GM12878 (cell line): ENCODE results near the gene ASB14. TPM values are rescaled to one million over a fixed set of nuclear protein-coding genes. Genes with fewer than 3 reads are reported as not detected.
A peak's percentile ranks its signal among the peaks of the same experiment; 100 is the strongest.

Source experiments
- ATAC-seq: fragments of 200-7000 bp; cut with Tn5 transposase; 3 replicates; pipeline ENCODE4 v1.9.1; 2020; ENCODE audit warnings: mild to moderate bottlenecking, moderate library complexity
- BruUV-seq: library from RNA; stranded (reverse); fragments of 400-500 nt; replicated peaks from 2 replicates; lab custom pipeline; 2021; lab: Mats Ljungman, UMichigan
- CTCF ChIA-PET: fragments of 300-600 bp; sonication (Branson Sonifier 250); formaldehyde crosslinking; extraction: SDS; loops from one replicate; lab custom pipeline; 2021; ENCODE audit warnings: inconsistent platforms; lab: Yijun Ruan, JAX
- POLR2A ChIA-PET: fragments of 350-600 bp; formaldehyde crosslinking; extraction: SDS; loops from one replicate; lab custom pipeline; 2021; ENCODE audit warnings: inconsistent platforms; lab: Charles Lee
- RAD21 ChIA-PET: fragments of 300-600 bp; sonication (Branson Sonifier 250); formaldehyde crosslinking; loops from one replicate; lab custom pipeline; 2023; ENCODE audit warnings: antibody characterized with exemption; ENCODE audit not compliant: unreplicated experiment; lab: Charles Lee
- SMC1A ChIA-PET: fragments of 300-600 bp; sonication (Branson Sonifier 250); formaldehyde crosslinking; loops from one replicate; lab custom pipeline; 2023; ENCODE audit not compliant: unreplicated experiment, uncharacterized antibody; lab: Charles Lee
- DNase-seq: peaks from one replicate; pipeline ENCODE4 v3.0.0-alpha.2; 2011; ENCODE audit warnings: low read depth, low spot score
- FAIRE-seq: peaks from 3 replicates; lab custom pipeline; 2011; peaks lifted over from hg19 to GRCh38; lab: Jason Lieb, UNC
- H2AFZ ChIP-seq: 2 replicates; pipeline ENCODE4 v1.6.0; 2011; ENCODE audit warnings: low read depth, low read length, control low read depth; ENCODE audit not compliant: control insufficient read depth
- H3K27ac ChIP-seq: 2 replicates; pipeline ENCODE4 v1.5.1; 2011; ENCODE audit warnings: control low read depth; ENCODE audit not compliant: control insufficient read depth, insufficient read depth
- H3K27me3 ChIP-seq, 2 experiments: replicated peaks in 1 of 2; 2 replicates each; pipeline versions ENCODE4 v1.6.0 to v1.6.1; 2011; ENCODE audit warnings: low read length in 1 of 2; ENCODE audit not compliant: control insufficient read depth in 2 of 2, insufficient read depth in 2 of 2
- H3K36me3 ChIP-seq, 2 experiments: 2 replicates each; pipeline ENCODE4 v1.5.1; 2011; ENCODE audit warnings: low read length in 1 of 2; ENCODE audit not compliant: control insufficient read depth in 2 of 2, insufficient read depth in 2 of 2
- H3K4me1 ChIP-seq: 2 replicates; pipeline ENCODE4 v1.6.1; 2011; ENCODE audit warnings: mild to moderate bottlenecking, low read length, moderate library complexity, mixed read lengths; ENCODE audit not compliant: control insufficient read depth, insufficient read depth
- H3K4me2 ChIP-seq: 2 replicates; pipeline ENCODE4 v1.6.0; 2011; ENCODE audit warnings: control low read depth; ENCODE audit not compliant: control insufficient read depth, insufficient read depth
- H3K4me3 ChIP-seq: fragments of 200-600 bp; sonication (generic); 2 replicates; pipeline ENCODE4 v1.5.1; 2016
- H3K79me2 ChIP-seq: 2 replicates; pipeline ENCODE4 v1.6.0; 2011; ENCODE audit warnings: low read length; ENCODE audit not compliant: control insufficient read depth, insufficient read depth
- H3K9ac ChIP-seq: 2 replicates; pipeline ENCODE4 v1.8.0; 2011; ENCODE audit warnings: low read length, control low read depth, mixed read lengths; ENCODE audit not compliant: control insufficient read depth, insufficient read depth
- H3K9me3 ChIP-seq: replicated peaks from 3 replicates; pipeline ENCODE4 v1.5.1; 2011; ENCODE audit warnings: mild to moderate bottlenecking, low read length; ENCODE audit not compliant: control insufficient read depth, insufficient read depth
- H4K20me1 ChIP-seq: 2 replicates; pipeline ENCODE4 v1.6.0; 2011; ENCODE audit not compliant: control insufficient read depth, insufficient read depth
- BACH1 ChIP-seq: fragments of 450-650 bp; IDR thresholded peaks from 2 replicates; pipeline ENCODE4 v1.6.1; 2017; ENCODE audit warnings: mild to moderate bottlenecking, borderline replicate concordance
- CBX5 ChIP-seq: sonication (generic); IDR thresholded peaks from 2 replicates; pipeline ENCODE4 v1.6.1; 2016; ENCODE audit warnings: low read depth, moderate library complexity, mild to moderate bottlenecking, inconsistent platforms
- CEBPB ChIP-seq, 2 experiments: fragments of 150-350 bp in 1 of 2; IDR thresholded peaks; 2 replicates each; pipeline ENCODE4 v1.6.1; 2012 to 2014; ENCODE audit warnings: low read depth in 2 of 2, low read length in 2 of 2, borderline replicate concordance in 1 of 2, inconsistent platforms in 1 of 2
- CHD4 ChIP-seq: fragments of 200-600 bp; sonication (generic); IDR thresholded peaks from 2 replicates; pipeline ENCODE4 v1.6.1; 2016; ENCODE audit warnings: mild to moderate bottlenecking
- CUX1 ChIP-seq: IDR thresholded peaks from 2 replicates; pipeline ENCODE4 v1.6.1; 2012; ENCODE audit warnings: improper control_type of control experiment, low read depth, low read length; ENCODE audit not compliant: insufficient replicate concordance
- E2F8 ChIP-seq: fragments of 450-650 bp; IDR thresholded peaks from 2 replicates; pipeline ENCODE4 v1.6.1; 2018; ENCODE audit warnings: mild to moderate bottlenecking, low read depth, moderate library complexity; ENCODE audit not compliant: partially characterized antibody
- MTA2 ChIP-seq: fragments of 450-650 bp; IDR thresholded peaks from 2 replicates; pipeline ENCODE4 v1.6.1; 2016; ENCODE audit warnings: low read depth, mild to moderate bottlenecking, moderate library complexity
- NFYB ChIP-seq: IDR thresholded peaks from 2 replicates; pipeline ENCODE4 v1.6.1; 2011; ENCODE audit warnings: low read depth, mild to moderate bottlenecking, low read length, improper control_type of control experiment, moderate library complexity; ENCODE audit not compliant: insufficient read depth
- RAD21 ChIP-seq: IDR thresholded peaks from 2 replicates; pipeline ENCODE4 v1.6.1; 2011; ENCODE audit warnings: mild to moderate bottlenecking, low read depth, low read length, moderate library complexity; ENCODE audit not compliant: insufficient read depth
- SIX5 ChIP-seq: IDR thresholded peaks from 2 replicates; pipeline ENCODE4 v1.6.1; 2011; ENCODE audit warnings: mild to moderate bottlenecking, low read depth, low read length, moderate library complexity; ENCODE audit not compliant: severe bottlenecking
- SKIL ChIP-seq: fragments of 450-650 bp; IDR thresholded peaks from 2 replicates; pipeline ENCODE4 v1.6.1; 2017; ENCODE audit warnings: mild to moderate bottlenecking, low read depth, inconsistent platforms; ENCODE audit not compliant: poor library complexity, severe bottlenecking
- SMAD5 ChIP-seq: IDR thresholded peaks from 2 replicates; pipeline ENCODE4 v1.6.1; 2016; ENCODE audit warnings: antibody characterized with exemption, low read depth
- ZBED1 ChIP-seq: IDR thresholded peaks from 2 replicates; pipeline ENCODE4 v1.6.1; 2016; ENCODE audit warnings: borderline replicate concordance
- ZSCAN29 ChIP-seq: fragments of 450-650 bp; IDR thresholded peaks from 2 replicates; pipeline ENCODE4 v1.6.1; 2017; ENCODE audit warnings: mild to moderate bottlenecking, moderate library complexity
- WGBS: methylation state at CpG from one replicate; pipeline ENCODE4 v1.1.6; 2016; ENCODE audit warnings: low lambda C conversion rate; ENCODE audit not compliant: insufficient replicate concordance, insufficient coverage; ENCODE audit errors: missing lambda C conversion rate; 5-methylcytosine and 5-hydroxymethylcytosine counted together
- in situ Hi-C: fragments of 300-500 bp; cut with MboI; formaldehyde crosslinking; loops from 9 replicates; pipeline ENCODE4 v1.14.3; 2018; ENCODE audit warnings: mixed read lengths
- intact Hi-C: fragments of 100-400 bp; cut with micrococcal nuclease; formaldehyde crosslinking; loops from one replicate; pipeline ENCODE4 v1.14.2; 2022; ENCODE audit not compliant: unreplicated experiment
- polyA plus RNA-seq, 11 experiments: library from polyadenylated mRNA; depleted of rRNA in 4 of 11; unstranded in 6 of 11; stranded (reverse) in 5 of 11; fragments of >200 nt; fragmentation: Nextera tagmentation in 4 of 11; fragmentation: Illumina TruSeq in 1 of 11; extraction: Ambion mirVana in 4 of 11; extraction: Trizol in 1 of 11; gene quantifications; 1 replicate in 1 of 11; 2 replicates in 10 of 11; pipeline versions ENCODE4 v1.2.1 to v1.2.3, GENCODE V29; 2011 to 2016; ENCODE audit warnings: inconsistent platforms in 2 of 11, missing spikeins in 2 of 11, low read depth in 1 of 11
- total RNA-seq, 4 experiments: library from RNA; depleted of rRNA in 3 of 4; stranded (reverse); fragments of >200 nt in 3 of 4; fragmentation: Illumina TruSeq in 1 of 4; extraction: Trizol in 1 of 4; gene quantifications; 2 replicates each; pipeline versions ENCODE4 v1.2.1 to v1.2.3, GENCODE V29; 2013 to 2021

The ASB14 gene
- total and polyA plus RNA-seq, 10 of the 15 experiments (the other 5 are each of a cell fraction or from before 2014, with no cell fraction given): 0.18 to 0.63 (median 0.21) TPM; not detected in 6

GRCh38 chr3:57230006-57230405 lies 62.5 kb downstream of the ASB14 start:
- Histone ChIP-seq H4K20me1 (no peaks in the 10 kb centered on the region), H3K9ac (peak overlapping the region; percentile 18; the same call in 1 of the 2 replicates), H3K27me3 (no peaks in the 10 kb centered on the region), H2AFZ (no peak overlapping the region), H3K4me2 (peak overlapping the region; percentile 80), H3K36me3 (no peaks in the 10 kb centered on the region), H3K79me2 (peaks cover 61% of the 10 kb centered on the region), H3K4me1 (peaks cover 17% of the 10 kb centered on the region), H3K9me3 (no peaks in the 10 kb centered on the region; the same call in 2 of the 3 replicates), H3K27ac (no peak overlapping the region), H3K4me3 (peak overlapping the region; percentile 89; the same call in 1 of the 2 replicates)
- in situ Hi-C loops (no loop called here), intact Hi-C loops (no loop called here)
- RAD21 ChIA-PET: interaction anchor here (0.7 kb wide), 1 partner anchor 34 kb away, joined by 3 read pairs; no protein-coding TSS in a partner anchor
- POLR2A ChIA-PET: interaction anchor here (0.6 kb wide), 1 partner anchor 776 kb away, joined by 3 read pairs; no protein-coding TSS in a partner anchor
- FAIRE-seq (no peak), ATAC-seq (no peak), DNase-seq (no peak)
- CTCF ChIA-PET: interaction anchor here (0.7 kb wide), 1 partner anchor 38 kb away, joined by 3 read pairs; no protein-coding TSS in a partner anchor
- SMC1A ChIA-PET: interaction anchor here (0.6 kb wide), 1 partner anchor 158 kb away, joined by 4 read pairs; no protein-coding TSS in a partner anchor
- 95% methylated on average over 2 of the region's 2 CpGs for WGBS
- TSS peak; percentile 43 for BruUV-seq
- TF ChIP-seq CEBPB (IDR thresholded peaks at IDR 0.05; ENCODE audit: borderline replicate concordance in 1 of 2, low read depth in 2 of 2, low read length in 2 of 2): no peak
- TF ChIP-seq CHD4: no peak
- no peak for TF ChIP-seq BACH1
- no peak for TF ChIP-seq ZSCAN29
- TF ChIP-seq SKIL: no peak
- TF ChIP-seq ZBED1: no peak
- TF ChIP-seq NFYB: no peak
- TF ChIP-seq RAD21: no peak
- no peak for TF ChIP-seq MTA2
- TF ChIP-seq CUX1: no peak
- no peak for TF ChIP-seq SIX5
- no peak for TF ChIP-seq SMAD5
- TF ChIP-seq E2F8: no peak
- no peak for TF ChIP-seq CBX5
